Measurements from ENCODE around the gene PRR20B.
"Not testable (repeated sequence)": the region's sequence is repeated elsewhere in the genome, so short reads cannot be mapped to it uniquely, and the experiment has no call there.

The PRR20B gene

DNA sequence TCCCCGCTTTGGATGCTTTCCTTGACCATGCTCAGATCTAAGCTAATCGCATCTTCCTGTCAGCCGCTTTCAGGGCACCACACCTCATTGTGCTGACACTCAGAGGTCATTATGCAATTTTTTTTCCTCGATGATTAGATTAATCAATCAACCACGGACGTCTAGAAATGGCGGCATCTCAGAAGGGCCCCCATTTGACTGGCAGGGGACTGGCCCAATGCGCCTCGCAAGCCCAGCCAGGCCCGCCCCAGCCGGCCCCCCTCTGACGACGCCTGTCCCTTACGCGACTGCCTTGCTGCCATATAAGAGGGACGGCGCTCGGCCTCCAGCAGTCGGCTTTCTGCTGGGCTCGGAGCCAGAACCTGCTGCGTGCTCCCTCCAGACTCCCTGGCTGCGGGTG, 13.0 kb downstream of the PRR20B start, which contains the start of gene PRR20D:
Gene PRR20D (plus strand): TSS at position 301 of the 400 bp plus-strand sequence. CDS start 387 bp downstream, outside the sequence.
- H3K36me3 ChIP-seq (ENCODE audit: control insufficient read depth in 2 of 2, insufficient read depth in 2 of 2, low read length in 2 of 2); H3K4me3 ChIP-seq (ENCODE audit: low read length in 2 of 2); H3K9me3 ChIP-seq (ENCODE audit: control insufficient read depth in 2 of 2, low read length in 2 of 2); H3K4me1 ChIP-seq (ENCODE audit: control insufficient read depth, insufficient read depth, low read length); H3K27me3 ChIP-seq (ENCODE audit: control insufficient read depth in 1 of 2, insufficient read depth in 2 of 2, low read length in 2 of 2); H3K27ac ChIP-seq (ENCODE audit: low read length); H3K9ac ChIP-seq (ENCODE audit: low read length in 2 of 2): not testable (repeated sequence)

GRCh38 chr13:57166897-57167296, 19.6 kb downstream of the PRR20B start, which contains the start of gene PRR20E:
PRR20E (plus strand) TSS chr13:57167197; CDS start chr13:57167584, 387 bp downstream.
- not testable (repeated sequence) for H3K9ac ChIP-seq (ENCODE audit: low read length in 2 of 2); H3K36me3 ChIP-seq (ENCODE audit: control insufficient read depth in 2 of 2, insufficient read depth in 2 of 2, low read length in 2 of 2); H3K9me3 ChIP-seq (ENCODE audit: control insufficient read depth in 2 of 2, low read length in 2 of 2); H3K4me1 ChIP-seq (ENCODE audit: control insufficient read depth, insufficient read depth, low read length); H3K27ac ChIP-seq (ENCODE audit: low read length); H3K27me3 ChIP-seq (ENCODE audit: control insufficient read depth in 1 of 2, insufficient read depth in 2 of 2, low read length in 2 of 2); H3K4me3 ChIP-seq (ENCODE audit: low read length in 2 of 2)

- H3K9me3 ChIP-seq (ENCODE audit: control insufficient read depth in 2 of 2, low read length in 2 of 2) = no peaks in the 10 kb centered on the region
- no peak overlapping the region for H3K9ac ChIP-seq (ENCODE audit: low read length in 2 of 2)
- H3K27me3 ChIP-seq (ENCODE audit: control insufficient read depth in 1 of 2, insufficient read depth in 2 of 2, low read length in 2 of 2) = no peaks in the 10 kb centered on the region
- H3K36me3 ChIP-seq (ENCODE audit: control insufficient read depth in 2 of 2, insufficient read depth in 2 of 2, low read length in 2 of 2) = no peaks in the 10 kb centered on the region
- no peaks in the 10 kb centered on the region for H3K4me1 ChIP-seq (ENCODE audit: control insufficient read depth, insufficient read depth, low read length)
- no peak overlapping the region for H3K4me3 ChIP-seq (ENCODE audit: low read length in 2 of 2)
- no peak overlapping the region for H3K27ac ChIP-seq (ENCODE audit: low read length)
These were observed 44.4 kb downstream of the PRR20B start for GRCh38 chr13:57191667-57192066.

All from stomach smooth muscle (tissue), 2 donors.